ENCODE results near the gene MARCHF3.
"Not testable (repeated sequence)": the region's sequence is repeated elsewhere in the genome, so short reads cannot be mapped to it uniquely, and the experiment has no call there.

MARCHF3 gene

GRCh38 chr5:126948453-126948852 is 81.9 kb downstream of the MARCHF3 start:
- Histone ChIP-seq H3K9ac (ENCODE audit: low read length) (no peak overlapping the region), H3F3A (ENCODE audit: insufficient read depth, low read length) (no peaks in the 10 kb centered on the region), H3K4me2 (ENCODE audit: low read depth, low read length) (no peak overlapping the region), H3K27me3 (replicated peaks; ENCODE audit: insufficient read depth, low read length) (no peaks in the 10 kb centered on the region), H2AFZ (ENCODE audit: low read length) (no peak overlapping the region), H3K4me3 (ENCODE audit: low read length) (no peak overlapping the region), H3K27ac (ENCODE audit: low read length) (no peak overlapping the region), H3K79me2 (ENCODE audit: low read length) (no peaks in the 10 kb centered on the region), H3K9me2 (replicated peaks; ENCODE audit: insufficient read depth, low read length) (no peaks in the 10 kb centered on the region), H3K36me3 (replicated peaks; ENCODE audit: insufficient read depth, low read length) (no peaks in the 10 kb centered on the region), H3K4me1 (ENCODE audit: low read length) (peaks cover 8% of the 10 kb centered on the region), H4K20me1 (ENCODE audit: insufficient read depth, low read length) (no peaks in the 10 kb centered on the region), H3K9me3 (replicated peaks; ENCODE audit: insufficient read depth, low read length) (no peaks in the 10 kb centered on the region)
- TF ChIP-seq CTCF (IDR thresholded peaks at IDR 0.05; ENCODE audit: low read length) (no peak), EZH2phosphoT487 (IDR thresholded peaks at IDR 0.05; ENCODE audit: low read length) (no peak), EZH2 (optimal IDR thresholded peaks at IDR 0.05; ENCODE audit: low read depth, low read length) (no peak)
- DNase-seq, result no peak

- H3K79me2 ChIP-seq (ENCODE audit: low read length), result no peaks in the 10 kb centered on the region
- no peaks in the 10 kb centered on the region for H4K20me1 ChIP-seq (ENCODE audit: insufficient read depth, low read length)
- no peaks in the 10 kb centered on the region for H3K9me2 ChIP-seq (replicated peaks; ENCODE audit: insufficient read depth, low read length)
- no peaks in the 10 kb centered on the region for H3F3A ChIP-seq (ENCODE audit: insufficient read depth, low read length)
- H3K4me1 ChIP-seq (ENCODE audit: low read length), result peaks cover 8% of the 10 kb centered on the region
- H2AFZ ChIP-seq (ENCODE audit: low read length), result no peak overlapping the region
- H3K36me3 ChIP-seq (replicated peaks; ENCODE audit: insufficient read depth, low read length), result no peaks in the 10 kb centered on the region
- no peak for TF ChIP-seq EZH2phosphoT487 (IDR thresholded peaks at IDR 0.05; ENCODE audit: low read length)
- TF ChIP-seq CTCF (IDR thresholded peaks at IDR 0.05; ENCODE audit: low read length), result no peak
- TF ChIP-seq EZH2 (optimal IDR thresholded peaks at IDR 0.05; ENCODE audit: low read depth, low read length), result no peak
- H3K9ac ChIP-seq (ENCODE audit: low read length), result no peak overlapping the region
- H3K4me2 ChIP-seq (ENCODE audit: low read depth, low read length), result no peak overlapping the region
- no peak overlapping the region for H3K4me3 ChIP-seq (ENCODE audit: low read length)
- H3K27ac ChIP-seq (ENCODE audit: low read length), result no peak overlapping the region
- no peaks in the 10 kb centered on the region for H3K9me3 ChIP-seq (replicated peaks; ENCODE audit: insufficient read depth, low read length)
- H3K27me3 ChIP-seq (replicated peaks; ENCODE audit: insufficient read depth, low read length), result no peaks in the 10 kb centered on the region
- DNase-seq, result no peak
Measured at GRCh38 chr5:126948011-126948355, 82.4 kb downstream of the MARCHF3 start.

GRCh38 chr5:126947146-126948010 is 83.0 kb downstream of the MARCHF3 start:
- Histone ChIP-seq H3K9me3 (replicated peaks; ENCODE audit: insufficient read depth, low read length) (no peaks in the 10 kb centered on the region), H3K36me3 (replicated peaks; ENCODE audit: insufficient read depth, low read length) (no peaks in the 10 kb centered on the region), H3K4me3 (ENCODE audit: low read length) (no peak overlapping the region), H3K4me1 (ENCODE audit: low read length) (peaks cover 8% of the 10 kb centered on the region), H3K4me2 (ENCODE audit: low read depth, low read length) (0 out of 2 replicates have a peak overlapping the region, but pooled peaks have one; percentile 11), H3F3A (ENCODE audit: insufficient read depth, low read length) (no peaks in the 10 kb centered on the region), H3K27me3 (replicated peaks; ENCODE audit: insufficient read depth, low read length) (no peaks in the 10 kb centered on the region), H3K9ac (ENCODE audit: low read length) (no peak overlapping the region), H4K20me1 (ENCODE audit: insufficient read depth, low read length) (no peaks in the 10 kb centered on the region), H2AFZ (ENCODE audit: low read length) (no peak overlapping the region), H3K27ac (ENCODE audit: low read length) (no peak overlapping the region), H3K9me2 (replicated peaks; ENCODE audit: insufficient read depth, low read length) (no peaks in the 10 kb centered on the region), H3K79me2 (ENCODE audit: low read length) (no peaks in the 10 kb centered on the region)
- DNase-seq, result peak; percentile 34
- TF ChIP-seq CTCF (IDR thresholded peaks at IDR 0.05; ENCODE audit: low read length), result no peak
- no peak for TF ChIP-seq EZH2phosphoT487 (IDR thresholded peaks at IDR 0.05; ENCODE audit: low read length)
- TF ChIP-seq EZH2 (optimal IDR thresholded peaks at IDR 0.05; ENCODE audit: low read depth, low read length), result no peak

- H3K4me3 ChIP-seq (ENCODE audit: low read length), result not testable (repeated sequence)
Measured at GRCh38 chr5:126942908-126943307, 87.5 kb downstream of the MARCHF3 start.

More at GRCh38 chr5:126942908-126943307, 87.5 kb downstream of the MARCHF3 start:
- H3K9me3 ChIP-seq (replicated peaks; ENCODE audit: insufficient read depth, low read length); H3K9ac ChIP-seq (ENCODE audit: low read length); H3K4me2 ChIP-seq (ENCODE audit: low read depth, low read length); H3K9me2 ChIP-seq (replicated peaks; ENCODE audit: insufficient read depth, low read length); H3K36me3 ChIP-seq (replicated peaks; ENCODE audit: insufficient read depth, low read length); H3K79me2 ChIP-seq (ENCODE audit: low read length); DNase-seq; H3K27me3 ChIP-seq (replicated peaks; ENCODE audit: insufficient read depth, low read length); H2AFZ ChIP-seq (ENCODE audit: low read length); H3K27ac ChIP-seq (ENCODE audit: low read length); H4K20me1 ChIP-seq (ENCODE audit: insufficient read depth, low read length); H3K4me1 ChIP-seq (ENCODE audit: low read length); H3F3A ChIP-seq (ENCODE audit: insufficient read depth, low read length): not testable (repeated sequence)

Data from MM.1S (cell line).